RWPE1 (cell line): ENCODE data around the gene MAP3K10.

ENCODE experiments used
- CTCF ChIA-PET: fragments of 350-600 bp; sonication (Branson Sonifier 250); formaldehyde crosslinking; extraction: SDS; loops from one replicate; lab custom pipeline; 2021; lab: Yijun Ruan, JAX
- POLR2A ChIA-PET: fragments of 400-600 bp; formaldehyde crosslinking; extraction: SDS; loops from one replicate; lab custom pipeline; 2020; ENCODE audit warnings: antibody characterized with exemption; ENCODE audit not compliant: low non-redundant PET; lab: Yijun Ruan, JAX
- DNase-seq: peaks from one replicate; pipeline ENCODE4 v3.0.0; 2012; ENCODE audit warnings: low spot score
- H3K27ac ChIP-seq: fragments of 450-650 bp; 2 replicates; pipeline ENCODE4 v1.5.1; 2017
- TF ChIP-seq, protein P1 (sequence below): fragments of 450-650 bp; conservative IDR thresholded peaks from 2 replicates; pipeline ENCODE4 v1.5.1; 2017; ENCODE audit warnings: low read depth, mild to moderate bottlenecking

MAP3K10 gene

DNA sequence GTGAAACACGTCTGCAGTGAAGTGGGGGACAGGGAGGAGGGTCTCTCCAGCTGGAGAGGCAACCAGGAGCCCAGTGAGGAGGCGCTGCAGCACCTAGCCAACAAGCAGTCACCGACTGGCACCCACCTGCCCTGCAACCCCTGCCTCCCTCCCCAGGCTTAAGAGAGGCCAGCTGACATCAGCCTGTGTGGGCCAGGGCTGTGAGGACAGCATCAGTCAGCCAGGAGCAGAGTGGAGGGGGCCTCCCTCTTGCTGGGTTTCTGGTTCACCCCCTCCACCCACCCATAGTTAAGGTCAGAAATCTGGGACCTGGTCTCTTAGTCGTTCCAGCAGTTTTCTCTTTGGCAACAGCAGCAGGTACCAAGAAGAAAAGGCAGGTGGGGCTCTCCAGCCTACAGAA, 60.8 kb downstream of the MAP3K10 start:
- no peak for DNase-seq
- ChIA-PET POLR2A (no interaction called here), CTCF (no interaction called here)
- TF ChIP-seq, protein P1, sequence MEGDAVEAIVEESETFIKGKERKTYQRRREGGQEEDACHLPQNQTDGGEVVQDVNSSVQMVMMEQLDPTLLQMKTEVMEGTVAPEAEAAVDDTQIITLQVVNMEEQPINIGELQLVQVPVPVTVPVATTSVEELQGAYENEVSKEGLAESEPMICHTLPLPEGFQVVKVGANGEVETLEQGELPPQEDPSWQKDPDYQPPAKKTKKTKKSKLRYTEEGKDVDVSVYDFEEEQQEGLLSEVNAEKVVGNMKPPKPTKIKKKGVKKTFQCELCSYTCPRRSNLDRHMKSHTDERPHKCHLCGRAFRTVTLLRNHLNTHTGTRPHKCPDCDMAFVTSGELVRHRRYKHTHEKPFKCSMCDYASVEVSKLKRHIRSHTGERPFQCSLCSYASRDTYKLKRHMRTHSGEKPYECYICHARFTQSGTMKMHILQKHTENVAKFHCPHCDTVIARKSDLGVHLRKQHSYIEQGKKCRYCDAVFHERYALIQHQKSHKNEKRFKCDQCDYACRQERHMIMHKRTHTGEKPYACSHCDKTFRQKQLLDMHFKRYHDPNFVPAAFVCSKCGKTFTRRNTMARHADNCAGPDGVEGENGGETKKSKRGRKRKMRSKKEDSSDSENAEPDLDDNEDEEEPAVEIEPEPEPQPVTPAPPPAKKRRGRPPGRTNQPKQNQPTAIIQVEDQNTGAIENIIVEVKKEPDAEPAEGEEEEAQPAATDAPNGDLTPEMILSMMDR, result no peak
- H3K27ac ChIP-seq, result peak overlapping the region; percentile 24; the same call in 1 of the 2 replicates

DNA sequence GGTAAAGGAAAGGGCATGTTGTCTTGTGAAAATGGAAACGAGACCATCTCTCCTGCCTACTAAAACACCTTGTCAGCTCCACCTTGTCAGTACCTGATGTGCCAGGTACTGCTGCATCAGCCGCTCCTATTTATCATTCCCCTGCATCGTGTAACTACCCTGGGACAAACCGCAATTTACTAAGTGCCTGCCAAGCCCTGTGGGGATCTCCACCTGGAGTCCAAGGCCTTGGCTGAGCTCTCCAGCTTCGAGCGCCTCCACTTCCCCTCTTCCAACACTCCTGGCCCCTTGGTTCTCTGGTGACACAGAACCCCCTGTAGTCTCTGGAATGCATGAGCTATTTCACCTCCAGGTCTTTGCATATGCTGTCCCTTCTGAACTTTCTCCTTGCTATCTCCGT, 61.2 kb downstream of the MAP3K10 start:
- POLR2A ChIA-PET, result no interaction called here
- TF ChIP-seq, protein P1, result no peak
- H3K27ac ChIP-seq, result peak overlapping the region; percentile 24; the same call in 1 of the 2 replicates
- no peak for DNase-seq
- CTCF ChIA-PET, result no interaction called here

DNA sequence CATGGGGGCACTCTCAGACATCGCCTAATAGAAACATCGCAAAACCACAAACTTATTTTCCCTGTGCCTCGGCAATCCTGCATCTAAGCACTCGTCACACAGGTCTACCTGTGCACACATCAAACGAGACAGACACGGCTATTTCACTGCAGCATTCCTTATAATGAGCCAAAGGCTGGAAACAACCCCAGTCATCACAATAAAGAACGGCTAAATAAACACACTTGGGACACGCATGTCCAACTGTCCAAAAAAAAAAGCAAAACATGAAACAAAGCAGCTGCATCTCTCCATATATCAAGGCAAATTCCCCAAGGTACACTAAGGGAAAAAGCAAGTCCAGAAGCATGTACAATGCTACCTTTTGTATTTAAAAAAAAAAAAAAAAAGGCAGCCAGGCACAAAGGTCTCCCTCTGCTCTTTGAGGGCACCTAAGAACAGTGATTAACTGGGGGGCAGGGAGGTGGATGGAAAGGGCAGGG, 62.4 kb downstream of the MAP3K10 start:
- ChIA-PET POLR2A (no interaction called here), CTCF (no interaction called here)
- H3K27ac ChIP-seq, result no peak overlapping the region
- no peak for DNase-seq
- TF ChIP-seq, protein P1, result no peak

DNA sequence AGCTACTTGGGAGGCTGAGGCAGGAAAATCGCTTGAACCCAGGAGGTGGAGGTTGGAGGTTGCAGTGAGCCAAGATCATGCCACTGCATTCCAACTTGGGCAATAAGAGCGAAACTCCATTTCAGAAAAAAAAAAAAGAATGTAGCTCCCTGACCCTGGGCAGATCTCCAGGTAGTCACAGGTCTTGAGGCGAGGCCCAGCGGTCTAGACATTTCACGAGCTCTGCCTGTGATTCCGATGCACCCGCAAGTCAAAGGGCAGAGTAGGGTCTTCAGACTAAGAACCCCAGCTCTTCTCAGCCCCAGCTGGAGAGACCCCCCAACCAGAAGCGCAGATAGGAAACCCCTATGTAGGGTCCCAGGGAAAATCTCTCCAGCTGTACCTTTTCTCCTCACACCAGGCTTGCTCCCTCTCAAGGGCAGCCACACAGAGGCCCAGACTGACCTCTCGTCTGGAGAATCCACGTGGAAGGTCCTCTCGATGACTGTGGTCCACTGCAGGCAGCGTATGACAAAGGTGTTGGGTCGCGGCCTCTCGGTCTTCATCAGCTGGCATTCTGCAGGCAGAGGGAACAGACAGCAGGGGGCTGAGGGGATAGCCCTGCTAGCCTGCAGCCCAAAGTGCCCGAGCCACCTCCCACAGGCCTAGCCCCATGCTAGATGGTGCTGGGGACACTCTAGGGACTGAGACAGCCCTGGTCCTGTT, 63.6 kb downstream of the MAP3K10 start:
- ChIA-PET CTCF (interaction anchor here (0.5 kb wide), 1 partner anchor 56 kb away, joined by 3 read pairs; no protein-coding TSS in a partner anchor), POLR2A (no interaction called here)
- no peak for DNase-seq
- TF ChIP-seq, protein P1, result no peak
- no peak overlapping the region for H3K27ac ChIP-seq

DNA sequence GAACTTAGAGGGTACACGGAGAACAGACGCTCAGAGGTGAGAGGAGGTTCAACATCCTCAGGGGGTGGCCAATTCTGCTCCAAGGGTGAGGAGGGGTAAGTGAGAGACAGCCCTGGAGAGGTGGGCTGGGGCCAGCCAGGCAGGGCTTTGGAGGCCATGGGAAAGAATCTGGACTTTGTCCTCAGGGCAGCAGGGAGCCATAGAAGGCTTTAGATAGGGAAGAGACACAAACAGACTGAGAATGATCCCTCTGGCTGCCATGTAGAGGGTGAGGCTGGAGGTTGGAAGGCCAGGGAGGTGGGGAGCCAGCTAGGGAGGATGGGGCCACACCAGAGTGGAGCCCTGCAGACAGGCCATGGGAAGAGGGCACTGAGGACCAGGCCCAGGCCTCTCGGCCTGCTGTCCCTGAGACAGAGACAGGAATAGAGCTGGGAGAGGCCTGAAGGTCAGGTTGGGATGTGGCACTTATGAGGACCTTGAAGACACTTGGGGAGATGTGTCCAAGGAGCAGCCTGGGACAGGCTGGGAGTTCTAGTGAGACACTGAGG, 64.5 kb downstream of the MAP3K10 start:
- H3K27ac ChIP-seq, result no peak overlapping the region
- POLR2A ChIA-PET, result no interaction called here
- TF ChIP-seq, protein P1, result no peak
- no peak for DNase-seq
- CTCF ChIA-PET, result no interaction called here

DNA sequence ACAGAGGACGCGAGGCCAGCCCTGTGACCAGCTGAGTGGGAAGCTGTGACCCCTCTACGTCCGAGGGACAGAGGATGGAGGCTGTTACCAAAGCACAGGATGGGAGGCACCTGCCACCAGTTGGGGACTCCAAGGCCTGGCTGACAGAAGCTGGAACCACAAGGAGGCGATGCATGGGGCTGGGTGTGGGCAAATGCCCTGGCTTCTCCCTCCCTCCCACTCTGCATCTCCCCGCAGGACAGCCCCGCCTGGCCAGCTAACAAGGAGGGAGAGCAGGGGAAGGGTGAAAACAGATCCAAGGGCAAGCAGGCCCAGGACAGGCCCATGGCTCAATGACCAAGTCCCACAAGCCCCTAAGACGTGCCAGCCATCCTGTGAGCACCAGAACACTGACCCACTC, 65.3 kb downstream of the MAP3K10 start:
- H3K27ac ChIP-seq, result peak overlapping the region; percentile 61
- POLR2A ChIA-PET, result interaction anchor here (0.5 kb wide), 1 partner anchor 254 kb away, joined by 6 read pairs; no protein-coding TSS in a partner anchor
- CTCF ChIA-PET, result no interaction called here
- TF ChIP-seq, protein P1, result no peak
- no peak for DNase-seq
